ENCODE measurements around the gene BTBD7. TPM values are rescaled to one million over a fixed set of nuclear protein-coding genes. Genes with fewer than 3 reads are reported as not detected.

The BTBD7 gene
- total RNA-seq, 1 donor from 2014 or later: 41.1 TPM

GRCh38 chr14:93346926-93347721 is 14.3 kb upstream of the BTBD7 start, which contains the start of gene COX8C:
TSS of gene COX8C (plus strand) at chr14:93347182. CDS start at chr14:93347269, 87 bp downstream.
- H3K27me3 Mint-ChIP-seq (ENCODE audit: unreplicated experiment): no peaks in the 10 kb centered on the region
- no peak for DNase-seq
- no peak for TF ChIP-seq CTCF (IDR thresholded peaks at IDR 0.05; ENCODE audit: partially characterized antibody, unreplicated experiment)
- no peaks in the 10 kb centered on the region for H3K4me1 Mint-ChIP-seq (ENCODE audit: low read depth, unreplicated experiment)
- H3K9me3 Mint-ChIP-seq (ENCODE audit: unreplicated experiment): peaks cover 2% of the 10 kb centered on the region
- no peak within 1 kb of the TSS for H3K27ac Mint-ChIP-seq (ENCODE audit: unreplicated experiment)
- peaks cover 7% of the 10 kb centered on the region for H3K36me3 Mint-ChIP-seq (ENCODE audit: unreplicated experiment)
- H3K4me3 Mint-ChIP-seq (ENCODE audit: unreplicated experiment): no peak within 1 kb of the TSS

DNA sequence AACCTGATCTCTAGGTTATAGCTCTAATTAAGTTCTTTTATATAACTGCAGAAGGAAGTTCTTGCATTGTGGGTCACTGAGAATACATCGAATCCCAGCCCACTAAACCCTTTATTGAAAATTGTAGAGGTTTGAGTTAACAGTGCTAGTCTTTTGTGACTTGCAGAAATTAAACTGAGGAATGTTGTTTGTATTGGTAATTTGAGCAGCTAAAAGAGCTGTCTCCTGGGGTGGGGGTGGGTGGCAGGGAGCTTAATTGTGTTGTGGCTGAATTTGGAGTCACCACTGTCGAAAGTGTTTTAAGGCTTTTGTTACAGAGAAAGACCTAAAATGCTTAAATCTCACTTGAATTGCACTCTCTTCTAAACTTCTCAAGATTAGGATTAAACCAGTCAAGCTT is 11.0 kb upstream of the BTBD7 start:
- peaks cover 3% of the 10 kb centered on the region for H3K9me3 Mint-ChIP-seq (ENCODE audit: unreplicated experiment)

GRCh38 chr14:93343266-93343665 is 10.4 kb upstream of the BTBD7 start:
- no peak overlapping the region for H3K4me3 Mint-ChIP-seq (ENCODE audit: unreplicated experiment)
- H3K9me3 Mint-ChIP-seq (ENCODE audit: unreplicated experiment): peaks cover 3% of the 10 kb centered on the region
- TF ChIP-seq CTCF (IDR thresholded peaks at IDR 0.05; ENCODE audit: partially characterized antibody, unreplicated experiment): no peak
- DNase-seq: no peak
- H3K4me1 Mint-ChIP-seq (ENCODE audit: low read depth, unreplicated experiment): no peaks in the 10 kb centered on the region
- no peaks in the 10 kb centered on the region for H3K27me3 Mint-ChIP-seq (ENCODE audit: unreplicated experiment)
- no peak overlapping the region for H3K27ac Mint-ChIP-seq (ENCODE audit: unreplicated experiment)
- H3K36me3 Mint-ChIP-seq (ENCODE audit: unreplicated experiment): peaks cover 11% of the 10 kb centered on the region

More for the DNA sequence above, 11.0 kb upstream of the BTBD7 start:
- no peak for DNase-seq
- Mint-ChIP-seq H3K4me1 (ENCODE audit: low read depth, unreplicated experiment) (no peaks in the 10 kb centered on the region), H3K27ac (ENCODE audit: unreplicated experiment) (no peak overlapping the region), H3K36me3 (ENCODE audit: unreplicated experiment) (peaks cover 11% of the 10 kb centered on the region), H3K4me3 (ENCODE audit: unreplicated experiment) (no peak overlapping the region), H3K27me3 (ENCODE audit: unreplicated experiment) (no peaks in the 10 kb centered on the region)
- TF ChIP-seq CTCF (IDR thresholded peaks at IDR 0.05; ENCODE audit: partially characterized antibody, unreplicated experiment): no peak

- peaks cover 11% of the 10 kb centered on the region for H3K36me3 Mint-ChIP-seq (ENCODE audit: unreplicated experiment)
These were observed 5.0 kb upstream of the BTBD7 start for GRCh38 chr14:93337884-93338283.

More at GRCh38 chr14:93337884-93338283, 5.0 kb upstream of the BTBD7 start:
- no peak for DNase-seq
- H3K4me1 Mint-ChIP-seq (ENCODE audit: low read depth, unreplicated experiment): peaks cover 8% of the 10 kb centered on the region
- H3K9me3 Mint-ChIP-seq (ENCODE audit: unreplicated experiment): peaks cover 12% of the 10 kb centered on the region
- no peak for TF ChIP-seq CTCF (IDR thresholded peaks at IDR 0.05; ENCODE audit: partially characterized antibody, unreplicated experiment)
- peaks cover 6% of the 10 kb centered on the region for H3K27me3 Mint-ChIP-seq (ENCODE audit: unreplicated experiment)
- H3K27ac Mint-ChIP-seq (ENCODE audit: unreplicated experiment): no peak overlapping the region
- no peak overlapping the region for H3K4me3 Mint-ChIP-seq (ENCODE audit: unreplicated experiment)

Measured in glutamatergic neuron (in vitro differentiated cells).